K562 (cell line): ENCODE results near the gene PYY.

ENCODE experiments used
- BACH1 ChIP-seq: fragments of 200-800 bp; sonication (Bioruptor generic); IDR thresholded peaks from 2 replicates; pipeline ENCODE4 v1.6.1; 2016; ENCODE audit warnings: missing genetic modification characterization, missing compliant biosample characterization
- BRD4 ChIP-seq: fragments of 200-600 bp; sonication (generic); IDR thresholded peaks from 2 replicates; pipeline ENCODE4 v1.6.1; 2017; ENCODE audit warnings: inconsistent platforms
- CEBPZ ChIP-seq: fragments of 150-350 bp; IDR thresholded peaks from 2 replicates; pipeline ENCODE4 v1.6.1; 2014; ENCODE audit warnings: low read depth, mild to moderate bottlenecking, low read length, borderline replicate concordance
- FOSL1 ChIP-seq: fragments of 200-800 bp; sonication (Bioruptor generic); conservative IDR thresholded peaks from 2 replicates; pipeline ENCODE4 v1.6.1; 2016; ENCODE audit warnings: missing genetic modification characterization, missing compliant biosample characterization
- MAFG ChIP-seq: fragments of 450-650 bp; conservative IDR thresholded peaks from 2 replicates; pipeline ENCODE4 v1.6.1; 2016; ENCODE audit warnings: missing genetic modification characterization, missing compliant biosample characterization
- MAZ ChIP-seq, 2 experiments: fragments of 450-650 bp in 1 of 2; sonication (generic) in 1 of 2; formaldehyde crosslinking; IDR thresholded peaks in 1 of 2; conservative IDR thresholded peaks in 1 of 2; 2 replicates each; pipeline versions ENCODE4 v1.4.0 to v1.5.0; 2020; ENCODE audit warnings: mild to moderate bottlenecking in 1 of 2, missing genetic modification reagents in 1 of 2
- MXI1 ChIP-seq: IDR thresholded peaks from 2 replicates; pipeline ENCODE4 v1.6.1; 2011; ENCODE audit warnings: low read depth, mild to moderate bottlenecking, improper control_type of control experiment, low read length
- POLR2AphosphoS5 ChIP-seq: IDR thresholded peaks from 2 replicates; pipeline ENCODE4 v1.6.1; 2011; ENCODE audit warnings: mild to moderate bottlenecking, low read depth, low read length, moderate library complexity; ENCODE audit not compliant: control insufficient read depth, insufficient read depth
- SREBF1 ChIP-seq: fragments of 150-350 bp; IDR thresholded peaks from 2 replicates; pipeline ENCODE4 v1.6.1; 2014; ENCODE audit warnings: antibody characterized with exemption, low read depth, low read length, borderline replicate concordance
- YY1 ChIP-seq, 3 experiments: IDR thresholded peaks; 2 replicates each; pipeline ENCODE4 v1.6.1; 2011; ENCODE audit warnings: low read length in 2 of 3, mild to moderate bottlenecking in 2 of 3, moderate library complexity in 2 of 3, borderline replicate concordance in 1 of 3, control low read depth in 1 of 3, low read depth in 1 of 3; ENCODE audit not compliant: insufficient read depth in 3 of 3, insufficient replicate concordance in 2 of 3, control insufficient read depth in 1 of 3, insufficient read length in 1 of 3; ENCODE audit errors: extremely low read depth in 1 of 3
- TF ChIP-seq, protein P1 (sequence below): fragments of 150-350 bp; conservative IDR thresholded peaks from 2 replicates; pipeline ENCODE4 v1.6.1; 2014; ENCODE audit warnings: low read length
- TF ChIP-seq, protein P2 (sequence below), 2 experiments: fragments of 450-650 bp in 1 of 2; sonication (generic) in 1 of 2; formaldehyde crosslinking in 1 of 2; IDR thresholded peaks; 2 replicates each; pipeline versions ENCODE4 v1.7.1 to v1.9.0; 2016 to 2022; ENCODE audit warnings: inconsistent platforms in 1 of 2, mild to moderate bottlenecking in 1 of 2, missing genetic modification reagents in 1 of 2

- TF ChIP-seq FOSL1 (no peak), MAZ (CRISPR knock-in tag; conservative IDR thresholded peaks at IDR 0.05 in 1 of 2, IDR thresholded peaks at IDR 0.05 in 1 of 2) (no peak), CEBPZ (no peak), MAFG (tag) (no peak), BACH1 (tag) (no peak), BRD4 (no peak), YY1 (IDR thresholded peaks at IDR 0.05; ENCODE audit: borderline replicate concordance in 1 of 3, control insufficient read depth in 1 of 3, extremely low read depth in 1 of 3, insufficient read depth in 3 of 3, insufficient read length in 1 of 3, insufficient replicate concordance in 2 of 3, low read depth in 1 of 3, low read length in 2 of 3) (no peak), POLR2AphosphoS5 (no peak), SREBF1 (no peak), MXI1 (no peak)
- TF ChIP-seq, protein P1, sequence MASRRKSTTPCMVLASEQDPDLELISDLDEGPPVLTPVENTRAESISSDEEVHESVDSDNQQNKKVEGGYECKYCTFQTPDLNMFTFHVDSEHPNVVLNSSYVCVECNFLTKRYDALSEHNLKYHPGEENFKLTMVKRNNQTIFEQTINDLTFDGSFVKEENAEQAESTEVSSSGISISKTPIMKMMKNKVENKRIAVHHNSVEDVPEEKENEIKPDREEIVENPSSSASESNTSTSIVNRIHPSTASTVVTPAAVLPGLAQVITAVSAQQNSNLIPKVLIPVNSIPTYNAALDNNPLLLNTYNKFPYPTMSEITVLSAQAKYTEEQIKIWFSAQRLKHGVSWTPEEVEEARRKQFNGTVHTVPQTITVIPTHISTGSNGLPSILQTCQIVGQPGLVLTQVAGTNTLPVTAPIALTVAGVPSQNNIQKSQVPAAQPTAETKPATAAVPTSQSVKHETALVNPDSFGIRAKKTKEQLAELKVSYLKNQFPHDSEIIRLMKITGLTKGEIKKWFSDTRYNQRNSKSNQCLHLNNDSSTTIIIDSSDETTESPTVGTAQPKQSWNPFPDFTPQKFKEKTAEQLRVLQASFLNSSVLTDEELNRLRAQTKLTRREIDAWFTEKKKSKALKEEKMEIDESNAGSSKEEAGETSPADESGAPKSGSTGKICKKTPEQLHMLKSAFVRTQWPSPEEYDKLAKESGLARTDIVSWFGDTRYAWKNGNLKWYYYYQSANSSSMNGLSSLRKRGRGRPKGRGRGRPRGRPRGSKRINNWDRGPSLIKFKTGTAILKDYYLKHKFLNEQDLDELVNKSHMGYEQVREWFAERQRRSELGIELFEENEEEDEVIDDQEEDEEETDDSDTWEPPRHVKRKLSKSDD, result no peak
- TF ChIP-seq, protein P2, sequence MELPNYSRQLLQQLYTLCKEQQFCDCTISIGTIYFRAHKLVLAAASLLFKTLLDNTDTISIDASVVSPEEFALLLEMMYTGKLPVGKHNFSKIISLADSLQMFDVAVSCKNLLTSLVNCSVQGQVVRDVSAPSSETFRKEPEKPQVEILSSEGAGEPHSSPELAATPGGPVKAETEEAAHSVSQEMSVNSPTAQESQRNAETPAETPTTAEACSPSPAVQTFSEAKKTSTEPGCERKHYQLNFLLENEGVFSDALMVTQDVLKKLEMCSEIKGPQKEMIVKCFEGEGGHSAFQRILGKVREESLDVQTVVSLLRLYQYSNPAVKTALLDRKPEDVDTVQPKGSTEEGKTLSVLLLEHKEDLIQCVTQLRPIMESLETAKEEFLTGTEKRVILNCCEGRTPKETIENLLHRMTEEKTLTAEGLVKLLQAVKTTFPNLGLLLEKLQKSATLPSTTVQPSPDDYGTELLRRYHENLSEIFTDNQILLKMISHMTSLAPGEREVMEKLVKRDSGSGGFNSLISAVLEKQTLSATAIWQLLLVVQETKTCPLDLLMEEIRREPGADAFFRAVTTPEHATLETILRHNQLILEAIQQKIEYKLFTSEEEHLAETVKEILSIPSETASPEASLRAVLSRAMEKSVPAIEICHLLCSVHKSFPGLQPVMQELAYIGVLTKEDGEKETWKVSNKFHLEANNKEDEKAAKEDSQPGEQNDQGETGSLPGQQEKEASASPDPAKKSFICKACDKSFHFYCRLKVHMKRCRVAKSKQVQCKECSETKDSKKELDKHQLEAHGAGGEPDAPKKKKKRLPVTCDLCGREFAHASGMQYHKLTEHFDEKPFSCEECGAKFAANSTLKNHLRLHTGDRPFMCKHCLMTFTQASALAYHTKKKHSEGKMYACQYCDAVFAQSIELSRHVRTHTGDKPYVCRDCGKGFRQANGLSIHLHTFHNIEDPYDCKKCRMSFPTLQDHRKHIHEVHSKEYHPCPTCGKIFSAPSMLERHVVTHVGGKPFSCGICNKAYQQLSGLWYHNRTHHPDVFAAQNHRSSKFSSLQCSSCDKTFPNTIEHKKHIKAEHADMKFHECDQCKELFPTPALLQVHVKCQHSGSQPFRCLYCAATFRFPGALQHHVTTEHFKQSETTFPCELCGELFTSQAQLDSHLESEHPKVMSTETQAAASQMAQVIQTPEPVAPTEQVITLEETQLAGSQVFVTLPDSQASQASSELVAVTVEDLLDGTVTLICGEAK (IDR thresholded peaks at IDR 0.05), result no peak
- TF ChIP-seq, protein P2 (CRISPR knock-in tag; IDR thresholded peaks at IDR 0.05), result no peak
Observed at GRCh38 chr17:43927060-43927864, 26.5 kb downstream of the PYY start.
